Stimulated activated CD8-positive, alpha-beta memory T cell treated with anti-CD3 and anti-CD28 coated beads, Interleukin-4, amount 100 ng/mL, for 1 hour (primary cell): ENCODE measurements around the gene CDK16.

Source experiments
- DNase-seq, 2 donors: peaks; one replicate each; pipeline ENCODE4 v3.0.0-alpha.2; 2020; ENCODE audit warnings: low read depth in 2 of 2, low spot score in 1 of 2

CDK16 gene

DNA sequence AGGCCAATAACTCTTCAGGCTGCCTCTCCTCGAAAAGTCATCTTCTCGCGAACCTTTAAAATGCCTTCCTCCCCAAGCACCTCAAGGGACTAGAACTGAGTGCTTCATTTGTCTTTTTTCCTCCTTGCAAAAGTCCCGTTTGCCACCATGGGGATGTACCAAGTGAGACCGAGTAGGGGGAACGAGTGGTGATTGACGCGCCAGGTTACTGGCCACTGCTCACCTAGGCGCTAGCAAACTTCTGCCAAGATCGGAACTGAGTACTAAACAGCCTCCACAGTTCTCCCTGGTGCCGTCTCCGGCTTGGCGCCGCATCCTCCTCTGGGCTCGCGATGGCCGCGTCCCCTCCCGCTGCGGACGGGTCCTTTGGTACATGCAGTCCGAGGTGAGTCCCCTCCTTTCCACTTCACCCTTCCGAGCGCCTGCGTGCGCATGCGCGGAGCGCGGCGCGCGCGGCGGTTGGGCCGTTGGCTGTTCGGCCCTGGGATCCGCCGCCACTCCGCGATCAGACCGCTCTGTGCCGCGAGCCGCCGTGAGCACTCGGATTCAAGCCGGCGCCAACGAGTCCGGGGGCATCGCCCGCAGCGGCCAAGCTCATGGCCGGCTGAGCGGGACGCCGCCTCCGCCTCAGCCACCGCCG lies at the start of gene CDK16:
Gene CDK16, plus strand, starts transcription at position 402 of the 640 bp plus-strand sequence. CDS start 4,877 bp downstream, outside the sequence.
- DNase-seq = peak; percentile 34 to 50

DNA sequence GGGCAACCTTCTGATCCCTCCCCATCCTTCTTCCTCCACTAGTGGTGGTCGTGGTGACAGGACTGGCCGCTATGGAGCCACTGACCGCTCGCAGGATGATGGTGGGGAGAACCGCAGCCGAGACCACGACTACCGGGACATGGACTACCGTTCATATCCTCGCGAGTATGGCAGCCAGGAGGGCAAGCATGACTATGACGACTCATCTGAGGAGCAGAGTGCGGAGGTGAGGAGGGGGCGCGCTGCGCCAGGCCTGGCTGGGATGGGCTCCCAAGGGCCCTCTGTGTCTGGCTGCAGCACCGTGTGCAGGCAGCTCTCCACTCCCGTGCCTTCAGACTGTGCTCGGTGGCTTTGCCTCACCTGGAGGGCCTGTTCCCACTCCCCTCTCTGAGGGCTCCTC lies 49.2 kb upstream of the CDK16 start:
- DNase-seq = no peak

DNA sequence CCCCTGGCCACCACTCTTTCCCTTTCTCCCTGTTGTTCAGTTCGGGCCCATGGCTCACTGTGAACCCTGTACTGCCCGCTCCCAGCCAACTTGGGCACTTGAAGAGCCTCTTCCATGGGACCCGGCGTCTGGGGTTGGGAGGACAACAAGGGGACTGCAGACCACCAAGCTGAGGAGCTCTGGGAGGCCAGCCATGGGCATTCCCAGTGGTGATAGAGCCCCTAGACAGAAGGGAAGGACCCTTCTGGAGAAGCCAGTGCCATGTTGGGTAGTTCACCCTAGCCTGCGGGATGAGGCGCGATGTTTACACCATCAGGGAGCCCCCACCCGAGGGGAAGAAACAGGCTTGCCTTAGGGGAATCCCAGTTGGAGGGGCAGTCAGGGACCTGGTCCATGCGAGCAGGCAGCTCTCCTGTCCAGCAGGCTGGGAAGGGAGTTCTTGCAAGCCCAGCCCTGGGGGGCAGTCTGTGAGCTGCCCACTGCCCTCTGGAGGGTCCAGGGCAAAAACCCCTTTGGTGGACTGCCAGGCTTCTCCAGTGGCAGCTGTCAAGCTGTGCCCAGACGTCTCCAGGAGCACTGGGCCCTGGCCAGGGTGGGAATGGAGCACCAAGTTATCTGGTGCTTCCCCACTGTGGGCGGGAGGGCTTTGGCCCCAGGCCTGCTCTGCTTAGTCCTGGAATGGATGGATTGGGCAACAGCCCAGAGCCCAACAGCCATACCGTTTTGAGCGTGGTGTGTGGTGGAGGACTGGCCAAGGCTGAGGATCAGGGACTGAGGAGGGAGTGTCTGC lies 48.6 kb upstream of the CDK16 start:
- no peak for DNase-seq

DNA sequence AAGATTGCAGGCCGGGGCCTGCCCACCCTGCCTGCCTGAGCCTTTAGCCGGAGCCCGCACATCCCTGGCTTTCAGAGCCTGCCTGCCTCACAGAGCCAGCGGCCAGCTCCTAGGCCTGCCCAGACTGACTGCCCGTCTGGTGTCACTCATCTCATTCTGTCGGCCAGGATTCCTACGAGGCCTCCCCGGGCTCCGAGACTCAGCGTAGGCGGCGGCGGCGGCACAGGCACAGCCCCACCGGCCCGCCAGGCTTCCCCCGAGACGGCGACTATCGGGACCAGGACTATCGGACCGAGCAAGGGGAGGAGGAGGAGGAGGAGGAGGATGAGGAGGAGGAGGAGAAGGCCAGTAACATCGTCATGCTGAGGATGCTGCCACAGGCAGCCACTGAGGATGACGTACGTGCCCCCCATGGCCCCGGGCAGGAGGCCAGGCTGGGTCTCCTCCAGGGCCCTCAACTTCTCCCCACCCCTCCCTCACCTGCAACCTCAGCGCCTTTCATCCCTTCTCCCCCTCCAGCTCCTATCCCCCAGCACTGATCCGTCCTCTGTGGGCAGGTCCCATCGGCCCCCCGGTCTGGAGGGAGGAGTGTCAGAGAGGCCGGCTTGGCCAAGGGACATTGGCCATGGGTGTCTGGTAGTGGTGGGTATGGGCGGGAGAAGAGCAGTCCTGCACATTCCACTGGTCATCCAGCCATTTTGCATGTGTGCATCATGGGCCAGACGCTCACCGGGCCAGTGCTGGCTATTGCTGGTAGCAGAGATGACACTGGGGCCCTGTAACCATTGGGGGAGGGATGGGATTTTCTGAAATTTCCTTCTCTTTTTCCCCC lies 47.4 kb upstream of the CDK16 start:
- DNase-seq = no peak

DNA sequence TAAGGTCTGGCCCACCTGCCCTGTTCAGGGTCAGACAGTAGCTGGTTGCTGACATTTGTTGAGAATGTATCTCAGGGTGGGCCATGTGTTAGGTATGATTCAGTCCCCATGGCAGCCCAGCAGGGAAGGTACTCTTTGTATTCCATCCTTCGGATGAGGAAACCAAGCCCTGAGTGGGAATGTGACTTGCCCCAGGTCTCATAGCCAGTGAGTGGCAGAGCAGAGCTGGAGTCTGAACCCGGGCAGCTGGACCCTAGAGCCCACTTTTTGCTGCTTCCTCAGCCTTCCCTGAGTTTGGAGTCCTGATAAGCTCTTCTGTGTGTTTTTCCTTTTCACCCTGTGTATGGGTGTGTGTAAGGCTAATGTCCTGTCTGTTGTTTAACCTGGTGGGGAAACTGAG lies 46.5 kb upstream of the CDK16 start:
- DNase-seq = no peak

DNA sequence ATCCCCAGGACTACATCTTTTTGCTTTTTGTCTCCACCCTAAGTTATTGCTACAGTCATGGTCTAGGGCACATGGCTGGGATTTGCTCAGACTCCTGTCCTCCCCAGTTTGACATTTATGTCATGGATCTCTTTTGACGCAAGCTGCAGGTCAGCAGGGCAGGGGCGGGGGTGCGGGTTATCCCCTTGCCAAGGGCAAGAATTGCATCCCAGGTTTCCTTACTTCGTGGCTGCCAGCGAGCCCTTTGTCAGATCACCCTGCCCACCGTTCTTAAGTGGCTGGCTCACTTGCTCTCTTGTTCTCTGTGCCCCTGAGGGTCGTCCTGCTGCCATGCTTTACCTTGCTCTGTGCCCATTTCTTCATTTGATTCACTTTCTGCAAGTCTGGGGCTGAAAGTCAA lies 45.9 kb upstream of the CDK16 start:
- DNase-seq = no peak

DNA sequence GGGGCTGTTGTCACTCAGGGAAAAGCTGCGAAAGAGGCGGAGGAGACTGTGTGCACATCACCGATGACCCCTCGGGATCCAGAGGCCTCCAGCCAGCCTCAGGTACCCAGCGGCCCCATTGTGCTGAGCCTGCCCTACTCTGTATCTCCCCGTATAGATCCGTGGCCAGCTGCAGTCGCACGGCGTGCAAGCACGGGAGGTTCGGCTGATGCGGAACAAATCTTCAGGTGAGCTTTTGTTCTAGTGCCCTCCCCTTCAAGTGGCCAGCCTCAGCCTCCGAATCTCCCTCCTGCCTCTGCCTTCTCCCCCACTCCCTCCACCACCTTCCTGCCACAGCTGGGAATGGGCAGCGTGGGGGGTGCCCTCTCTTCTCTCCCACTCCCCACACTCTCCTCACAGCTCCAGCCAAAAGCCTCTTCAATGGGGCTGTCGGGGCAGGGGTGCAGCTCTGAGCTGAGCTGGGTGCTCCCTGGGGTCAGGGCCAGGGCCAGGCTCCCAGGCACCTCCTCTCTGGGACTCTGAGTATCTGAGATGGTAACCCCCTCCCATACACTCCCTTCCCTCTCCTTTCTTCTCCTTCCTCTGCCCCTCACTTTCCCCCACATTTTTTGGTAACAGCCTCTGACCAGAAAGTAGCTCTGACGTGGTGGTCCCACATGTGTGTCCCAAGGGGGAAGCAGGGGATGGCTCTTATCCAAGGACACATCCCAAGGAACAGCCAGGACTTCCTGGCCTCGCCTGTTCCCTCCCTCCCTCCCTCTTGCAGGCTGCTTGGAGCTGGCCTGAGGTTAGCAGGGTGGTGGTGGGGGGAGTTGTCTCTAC lies 45.3 kb upstream of the CDK16 start:
- DNase-seq = no peak

DNA sequence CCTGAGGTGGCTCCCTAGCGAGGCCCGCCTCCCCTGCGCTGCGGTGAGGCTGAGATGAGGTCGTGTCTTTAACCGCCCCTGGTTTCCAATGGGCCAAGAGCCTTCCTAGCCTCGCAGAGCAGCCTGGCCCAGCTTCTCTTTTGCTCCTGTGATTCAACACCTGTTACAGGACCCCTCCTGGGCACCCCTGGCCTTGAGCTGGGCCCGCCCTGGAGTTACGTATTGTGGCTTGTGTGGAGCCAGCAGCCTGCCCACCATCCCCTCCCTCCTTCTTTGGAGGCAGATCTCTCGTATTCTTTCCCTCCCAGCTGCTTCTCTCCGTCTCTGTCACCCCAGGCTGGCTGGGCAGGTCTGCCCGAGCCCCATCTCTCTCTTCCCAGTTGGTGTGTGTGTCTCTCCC lies 44.1 kb upstream of the CDK16 start:
- DNase-seq = no peak

DNA sequence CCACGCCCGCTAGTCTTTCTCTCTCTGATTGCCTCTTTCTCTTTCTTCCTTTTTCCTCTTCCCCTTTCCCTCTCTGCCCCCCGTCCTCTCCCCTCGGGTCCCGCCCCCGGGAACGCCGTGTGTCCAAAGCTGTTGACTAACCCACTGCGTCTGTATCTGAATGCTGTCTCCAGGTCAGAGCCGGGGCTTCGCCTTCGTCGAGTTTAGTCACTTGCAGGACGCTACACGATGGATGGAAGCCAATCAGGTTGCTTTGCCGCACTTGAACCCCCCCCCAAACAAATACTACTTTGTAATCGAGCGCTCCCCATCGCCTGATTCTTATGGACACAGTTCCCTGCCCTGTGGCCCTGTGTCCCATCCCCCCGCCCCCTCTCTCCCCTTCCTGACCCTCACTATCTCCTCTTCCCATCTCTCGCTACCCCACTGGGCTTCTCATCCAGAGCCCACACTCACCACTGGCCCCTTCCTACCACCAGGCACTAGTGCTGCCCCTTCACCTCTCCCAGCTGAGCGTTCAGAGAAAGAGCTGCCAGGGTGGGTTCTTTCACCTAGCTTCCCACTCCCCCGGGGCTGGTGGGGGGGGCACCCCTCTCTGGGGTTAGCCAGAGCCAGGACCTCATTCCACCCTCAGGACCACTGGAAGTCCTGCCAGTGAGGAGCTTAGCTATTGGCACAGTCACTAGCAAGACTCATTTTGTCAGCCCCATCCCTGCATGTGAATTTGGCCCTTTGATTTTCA lies 43.5 kb upstream of the CDK16 start:
- no peak for DNase-seq

DNA sequence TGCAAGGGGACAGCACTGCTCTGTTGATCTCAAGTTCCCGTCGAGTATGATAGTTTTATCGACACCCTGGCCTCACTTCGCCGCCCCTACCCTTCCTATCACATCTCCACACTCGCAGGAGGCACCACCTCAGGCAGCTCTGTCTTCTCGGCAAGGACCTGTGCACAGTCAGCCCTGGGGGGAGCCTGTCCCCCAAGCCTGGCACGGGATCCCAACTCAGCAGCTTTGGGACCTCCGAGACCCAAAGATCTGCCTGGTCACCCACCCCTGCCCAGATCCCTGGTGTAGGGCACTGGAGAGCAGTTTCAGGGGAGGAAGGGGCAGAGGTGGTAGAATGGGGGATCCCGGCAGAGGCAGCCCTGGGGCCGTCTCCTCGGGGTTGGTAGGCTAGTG lies 42.9 kb upstream of the CDK16 start:
- no peak for DNase-seq

DNA sequence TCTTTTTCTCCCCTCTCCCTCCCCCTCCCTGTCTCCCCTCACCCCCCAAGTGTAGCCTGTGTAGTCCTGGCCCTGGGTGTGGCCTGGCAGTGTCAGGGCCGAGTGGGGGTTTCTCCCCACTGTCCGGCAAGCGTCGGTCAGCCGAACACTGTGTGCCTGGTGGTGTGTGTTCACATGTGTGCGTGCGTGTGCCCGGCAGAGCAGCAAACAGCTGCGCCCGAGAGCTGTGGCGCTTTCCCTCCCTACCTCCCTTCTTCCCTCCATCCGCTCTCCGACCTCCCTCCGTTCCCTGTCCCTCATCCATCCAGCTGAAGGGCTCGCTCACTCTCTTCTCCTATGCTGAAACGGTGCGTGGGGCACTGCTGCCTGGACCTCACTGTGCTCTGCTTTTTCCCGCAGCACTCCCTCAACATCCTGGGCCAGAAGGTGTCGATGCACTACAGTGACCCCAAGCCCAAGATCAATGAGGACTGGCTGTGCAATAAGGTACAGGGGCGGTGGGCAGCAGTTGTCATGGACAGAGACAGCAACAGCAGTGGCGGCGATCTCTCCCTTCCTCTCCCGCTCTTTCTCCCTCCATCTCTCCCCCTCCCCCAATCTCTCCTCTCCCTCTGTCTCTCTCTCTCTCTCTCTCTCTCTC lies 42.3 kb upstream of the CDK16 start:
- no peak for DNase-seq

DNA sequence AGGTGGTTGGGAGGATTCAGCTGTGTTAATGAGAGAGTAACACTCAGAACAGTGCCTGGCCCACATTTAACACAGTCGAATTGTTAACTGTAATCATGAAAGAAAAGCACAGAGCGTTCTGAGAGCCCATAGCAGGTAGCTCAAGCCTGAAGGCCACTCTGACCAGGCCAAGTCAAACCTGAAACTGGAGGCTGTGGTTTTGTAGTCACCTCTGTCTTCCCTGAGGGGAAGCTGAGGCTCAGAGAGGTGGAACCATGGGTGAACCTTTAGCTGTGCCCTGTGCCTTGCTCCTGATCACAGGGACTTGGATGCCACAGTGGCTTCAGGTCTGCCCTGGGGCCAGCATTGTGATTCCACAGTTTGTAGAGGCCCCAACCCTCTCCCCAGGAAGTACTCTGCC lies 41.4 kb upstream of the CDK16 start:
- DNase-seq = no peak

DNA sequence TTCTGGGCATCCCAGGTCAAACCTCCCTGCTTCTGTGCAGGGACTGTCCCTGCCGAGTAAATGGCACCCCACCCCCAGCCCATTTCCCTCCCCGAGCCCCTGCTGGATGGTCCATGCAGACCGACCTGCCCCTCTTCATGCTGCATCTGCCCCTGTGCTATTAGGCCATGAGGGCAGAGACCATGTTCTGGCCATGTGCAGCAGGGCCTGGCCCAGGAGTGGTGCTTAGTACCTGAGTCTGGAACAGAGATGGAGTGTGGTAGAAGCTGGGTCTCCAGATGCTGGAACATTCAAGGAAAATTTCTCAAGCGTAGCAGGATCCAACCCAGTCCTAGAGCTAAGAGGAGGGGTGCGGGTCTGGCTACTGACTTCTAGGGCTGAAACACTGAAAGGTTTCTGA lies 40.1 kb upstream of the CDK16 start:
- DNase-seq = no peak

DNA sequence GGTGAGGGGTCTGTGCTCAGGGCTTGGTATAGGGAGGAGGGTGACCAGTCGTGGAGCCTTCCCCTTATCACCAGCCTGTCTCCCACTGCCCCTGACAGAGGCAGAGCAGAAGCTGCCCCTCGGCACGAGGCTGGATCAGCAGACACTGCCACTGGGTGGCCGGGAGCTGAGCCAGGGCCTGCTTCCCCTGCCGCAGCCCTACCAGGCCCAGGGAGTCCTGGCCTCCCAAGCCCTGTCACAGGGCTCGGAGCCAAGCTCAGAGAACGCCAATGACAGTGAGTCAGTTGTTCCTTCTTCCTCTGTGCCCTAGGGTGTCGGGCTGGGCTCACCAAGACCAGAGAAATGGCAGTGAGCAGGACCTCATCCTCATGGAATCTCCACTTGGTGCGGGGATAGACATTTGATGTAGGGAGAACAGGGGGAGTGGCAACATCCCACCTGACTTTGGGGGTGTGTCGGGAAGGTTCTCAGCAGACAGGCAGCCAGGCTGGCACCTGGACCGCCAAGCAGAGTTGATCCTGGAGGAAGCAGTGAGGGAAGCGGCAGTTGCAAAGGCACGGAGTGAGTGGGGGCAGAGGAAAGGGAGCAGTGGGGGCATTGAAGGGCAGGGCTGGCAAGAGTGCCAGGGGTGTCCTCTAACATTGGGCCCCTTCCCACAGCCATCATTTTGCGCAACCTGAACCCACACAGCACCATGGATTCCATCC lies 39.1 kb upstream of the CDK16 start:
- no peak for DNase-seq

DNA sequence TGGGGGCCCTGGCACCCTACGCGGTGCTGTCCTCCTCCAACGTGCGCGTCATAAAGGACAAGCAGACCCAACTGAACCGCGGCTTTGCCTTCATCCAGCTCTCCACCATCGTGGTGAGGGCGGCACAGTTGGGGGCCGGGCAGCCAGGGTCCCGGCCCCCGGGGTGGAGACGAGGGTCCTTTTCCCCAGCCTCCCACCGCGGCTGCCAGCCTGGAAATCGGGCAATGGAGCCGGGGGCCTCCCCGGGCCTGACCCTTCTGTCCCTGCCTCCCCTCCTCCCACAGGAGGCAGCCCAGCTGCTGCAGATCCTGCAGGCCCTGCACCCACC lies 38.6 kb upstream of the CDK16 start:
- DNase-seq = no peak

DNA sequence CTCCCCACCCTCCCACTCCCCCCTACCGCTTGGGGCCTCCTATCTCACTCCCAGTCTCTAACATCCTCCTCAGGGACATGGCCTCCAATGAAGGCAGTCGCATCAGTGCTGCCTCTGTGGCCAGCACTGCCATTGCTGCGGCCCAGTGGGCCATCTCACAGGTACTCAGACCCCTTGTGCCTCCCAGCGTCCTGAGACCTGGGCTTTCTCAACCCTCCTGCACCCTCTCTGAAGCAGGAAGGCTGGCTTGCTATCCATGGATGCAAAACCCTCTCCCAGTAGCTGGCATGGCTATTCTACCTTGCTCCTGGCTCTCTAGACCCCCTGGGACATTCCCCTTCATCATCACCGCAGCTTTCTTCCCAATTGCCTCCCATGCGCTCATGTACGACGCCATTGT lies 38.1 kb upstream of the CDK16 start:
- no peak for DNase-seq

DNA sequence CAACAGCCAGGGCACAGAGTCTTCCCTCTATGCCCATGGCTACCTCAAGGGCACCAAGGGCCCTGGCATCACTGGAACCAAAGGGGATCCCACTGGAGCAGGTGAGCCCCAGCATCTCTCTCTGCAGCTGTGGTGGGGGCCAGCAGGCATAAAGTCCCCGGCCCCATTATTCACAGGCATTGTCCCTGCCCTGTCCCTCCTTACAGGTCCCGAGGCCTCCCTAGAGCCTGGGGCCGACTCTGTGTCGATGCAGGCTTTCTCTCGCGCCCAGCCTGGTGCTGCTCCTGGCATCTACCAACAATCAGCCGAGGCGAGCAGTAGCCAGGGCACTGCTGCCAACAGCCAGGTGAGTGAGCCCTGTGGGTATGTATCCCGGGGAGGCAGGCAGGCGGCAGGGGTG lies 37.2 kb upstream of the CDK16 start:
- DNase-seq = no peak

DNA sequence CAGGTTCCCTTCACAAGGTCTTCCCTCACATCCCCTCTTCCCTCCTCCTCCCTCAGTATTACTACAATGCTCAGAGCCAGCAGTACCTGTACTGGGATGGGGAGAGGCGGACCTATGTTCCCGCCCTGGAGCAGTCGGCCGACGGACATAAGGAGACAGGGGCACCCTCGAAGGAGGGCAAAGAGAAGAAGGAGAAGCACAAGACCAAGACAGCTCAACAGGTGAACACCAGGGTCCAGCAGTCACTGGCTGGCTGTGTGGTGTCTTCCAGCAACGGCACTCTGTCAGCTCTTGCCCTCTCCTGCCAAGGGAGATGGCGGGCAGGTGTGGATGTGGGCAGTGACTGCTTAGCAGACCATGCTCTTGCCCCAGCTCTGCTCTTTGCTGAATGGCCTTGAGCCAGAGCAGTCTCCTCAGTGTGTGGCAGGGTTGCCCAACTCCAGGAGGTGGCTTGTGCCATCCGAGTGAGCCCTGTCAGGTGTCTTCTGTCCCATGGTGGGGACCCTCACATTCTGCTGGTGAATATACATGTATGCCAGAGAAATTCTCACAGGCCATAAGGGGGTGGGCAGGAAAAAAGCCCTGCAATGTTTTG lies 36.3 kb upstream of the CDK16 start:
- no peak for DNase-seq

DNA sequence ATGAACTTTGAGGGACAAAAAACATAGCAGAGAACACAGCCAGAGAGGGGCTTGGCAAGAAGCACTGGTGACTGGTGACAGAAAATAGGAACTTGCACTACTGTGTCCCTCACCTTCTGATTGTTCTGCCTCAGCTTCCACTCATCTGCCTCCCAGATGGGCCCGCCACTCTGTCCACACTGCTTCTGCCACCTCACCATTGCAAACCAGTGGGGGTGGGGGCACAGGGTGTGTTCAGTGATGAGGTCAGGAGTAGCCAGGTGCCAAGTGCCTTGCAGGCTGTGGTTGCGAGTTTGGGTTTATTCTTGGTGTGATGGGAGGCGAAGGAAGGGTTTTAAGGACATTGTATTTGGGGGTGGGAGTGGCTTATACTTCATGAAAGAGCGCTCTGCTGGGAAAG lies 34.0 kb upstream of the CDK16 start:
- DNase-seq = no peak
